Measurements from ENCODE around the gene SCART1. TPM values are rescaled to one million over a fixed set of nuclear protein-coding genes. Genes with fewer than 3 reads are reported as not detected.
"Not testable (repeated sequence)": the region's sequence is repeated elsewhere in the genome, so short reads cannot be mapped to it uniquely, and the experiment has no call there.

Gene SCART1
- total RNA-seq: 4.7 TPM

- intact Hi-C loops (cut with DNase I): no loop called here
- ATAC-seq (no peak), DNase-seq (ENCODE audit: low spot score) (no peak)
These were observed at the start of gene SCART1 for GRCh38 chr10:133453516-133454203. SCART1 (plus strand) TSS chr10:133453945; CDS start chr10:133453998, 53 bp downstream.

GRCh38 chr10:133405272-133405671 is 48.5 kb upstream of the SCART1 start:
- DNase-seq (ENCODE audit: low spot score) (no peak), ATAC-seq (no peak)
- intact Hi-C loops (cut with DNase I): no loop called here

- DNase-seq (ENCODE audit: low spot score): no peak
- intact Hi-C loops (cut with DNase I): no loop called here
- ATAC-seq: no peak
These were observed 47.8 kb upstream of the SCART1 start for GRCh38 chr10:133405844-133406527.

GRCh38 chr10:133411523-133412380 is 42.0 kb upstream of the SCART1 start:
- no peak for ATAC-seq
- no peak for DNase-seq (ENCODE audit: low spot score)
- intact Hi-C loops (cut with DNase I): no loop called here

- ATAC-seq (no peak), DNase-seq (ENCODE audit: low spot score) (no peak)
- intact Hi-C loops (cut with DNase I): no loop called here
These were observed 41.4 kb upstream of the SCART1 start for GRCh38 chr10:133412381-133412711.

GRCh38 chr10:133414401-133414800 is 39.3 kb upstream of the SCART1 start:
- not testable (repeated sequence) for DNase-seq (ENCODE audit: low spot score)

GRCh38 chr10:133415752-133416151 is 38.0 kb upstream of the SCART1 start:
- intact Hi-C loops (cut with DNase I): no loop called here
- DNase-seq (ENCODE audit: low spot score) (no peak), ATAC-seq (no peak)

More at GRCh38 chr10:133414401-133414800, 39.3 kb upstream of the SCART1 start:
- ATAC-seq; intact Hi-C loops (cut with DNase I): not testable (repeated sequence)

GRCh38 chr10:133418289-133418993 is 35.3 kb upstream of the SCART1 start:
- intact Hi-C loops (cut with DNase I): no loop called here
- DNase-seq (ENCODE audit: low spot score): no peak
- ATAC-seq: no peak

GRCh38 chr10:133419211-133419950 is 34.4 kb upstream of the SCART1 start:
- ATAC-seq: no peak
- intact Hi-C loops (cut with DNase I): no loop called here
- no peak for DNase-seq (ENCODE audit: low spot score)

GRCh38 chr10:133420028-133420427 is 33.7 kb upstream of the SCART1 start:
- DNase-seq (ENCODE audit: low spot score) (no peak), ATAC-seq (no peak)
- intact Hi-C loops (cut with DNase I): no loop called here

- DNase-seq (ENCODE audit: low spot score) (no peak), ATAC-seq (no peak)
- intact Hi-C loops (cut with DNase I): no loop called here
These were observed 33.2 kb upstream of the SCART1 start for GRCh38 chr10:133420579-133420978.

- ATAC-seq (no peak), DNase-seq (ENCODE audit: low spot score) (no peak)
- intact Hi-C loops (cut with DNase I): no loop called here
These were observed 32.2 kb upstream of the SCART1 start for GRCh38 chr10:133421336-133422222.

GRCh38 chr10:133422223-133422806 is 31.4 kb upstream of the SCART1 start:
- ATAC-seq: no peak
- DNase-seq (ENCODE audit: low spot score): no peak
- intact Hi-C loops (cut with DNase I): no loop called here

- intact Hi-C loops (cut with DNase I): no loop called here
- ATAC-seq (no peak), DNase-seq (ENCODE audit: low spot score) (peak; percentile 48)
These were observed 30.7 kb upstream of the SCART1 start for GRCh38 chr10:133422807-133423771.

GRCh38 chr10:133424102-133424501 is 29.6 kb upstream of the SCART1 start:
- ATAC-seq; intact Hi-C loops (cut with DNase I); DNase-seq (ENCODE audit: low spot score): not testable (repeated sequence)

GRCh38 chr10:133424601-133425000 is 29.1 kb upstream of the SCART1 start, which contains the start of gene SPRN:
SPRN (minus strand) TSS chr10:133424625; CDS start chr10:133423681, 944 bp downstream.
- DNase-seq (ENCODE audit: low spot score); ATAC-seq; intact Hi-C loops (cut with DNase I): not testable (repeated sequence)

Data from sciatic nerve (tissue), 2 donors.